Breast epithelium (tissue), 4 donors: ENCODE data around the gene MAP7D3. TPM values are rescaled to one million over a fixed set of nuclear protein-coding genes. Genes with fewer than 3 reads are reported as not detected.
A peak's percentile ranks its signal among the peaks of the same experiment; 100 is the strongest.

Experiments
- DNase-seq, 2 donors: peaks; one replicate each; pipeline ENCODE4 v3.0.0-alpha.2; 2019; ENCODE audit warnings: low spot score in 2 of 2
- H3K27ac ChIP-seq, 2 donors: fragments of 200-600 bp; sonication (generic) in 1 of 2; one replicate each; pipeline ENCODE4 v1.5.1; 2016 to 2019; ENCODE audit warnings: mild to moderate bottlenecking in 1 of 2
- H3K27me3 ChIP-seq, 2 donors: fragments of 200-600 bp; sonication (generic) in 1 of 2; one replicate each; pipeline versions ENCODE4 v1.5.1 to v1.6.0; 2017 to 2019; ENCODE audit warnings: control low read depth in 1 of 2, mild to moderate bottlenecking in 1 of 2
- H3K36me3 ChIP-seq: fragments of 200-600 bp; one replicate; pipeline ENCODE4 v1.5.1; 2019
- H3K4me1 ChIP-seq, 2 donors: fragments of 200-600 bp; sonication (generic); one replicate each; pipeline ENCODE4 v1.5.1; 2016 to 2019; ENCODE audit warnings: control low read depth in 1 of 2
- H3K4me3 ChIP-seq, 3 donors: fragments of 200-600 bp; sonication (generic); 1 replicate in 2 of 3; 2 replicates in 1 of 3; pipeline ENCODE4 v1.5.1; 2016 to 2019; ENCODE audit warnings: mild to moderate bottlenecking in 3 of 3, moderate library complexity in 2 of 3
- H3K9me3 ChIP-seq, 2 donors: fragments of 200-600 bp; sonication (generic) in 1 of 2; one replicate each; pipeline ENCODE4 v1.5.1; 2016 to 2019; ENCODE audit warnings: control low read depth in 1 of 2
- POLR2A ChIP-seq: fragments of 450-650 bp; IDR thresholded peaks from one replicate; pipeline ENCODE4 v1.6.1; 2016; ENCODE audit warnings: antibody characterized with exemption, mild to moderate bottlenecking, moderate library complexity
- POLR2AphosphoS5 ChIP-seq, 3 donors: sonication (generic); formaldehyde crosslinking; IDR thresholded peaks; one replicate each; pipeline ENCODE4 v1.6.1; 2017; ENCODE audit warnings: antibody characterized with exemption in 3 of 3
- intact Hi-C: fragments of 100-400 bp; cut with DNase I; formaldehyde crosslinking; loops from one replicate; pipeline ENCODE4 v1.15.1; 2023; ENCODE audit warnings: low total_unique reads
- total RNA-seq, 3 donors: library from RNA; depleted of rRNA; stranded (reverse); fragments of >200 nt; gene quantifications; one replicate each; pipeline ENCODE4 v1.1.0, GENCODE V29; 2016
- TF ChIP-seq, protein P1 (sequence below), 3 donors: fragments of 450-650 bp; IDR thresholded peaks; one replicate each; pipeline ENCODE4 v1.5.1; 2016 to 2017; ENCODE audit warnings: antibody characterized with exemption in 3 of 3, mild to moderate bottlenecking in 3 of 3, moderate library complexity in 3 of 3

Gene MAP7D3
- total RNA-seq, 3 donors from 2014 or later, result 10.5 to 48.5 (median 19.3) TPM

DNA sequence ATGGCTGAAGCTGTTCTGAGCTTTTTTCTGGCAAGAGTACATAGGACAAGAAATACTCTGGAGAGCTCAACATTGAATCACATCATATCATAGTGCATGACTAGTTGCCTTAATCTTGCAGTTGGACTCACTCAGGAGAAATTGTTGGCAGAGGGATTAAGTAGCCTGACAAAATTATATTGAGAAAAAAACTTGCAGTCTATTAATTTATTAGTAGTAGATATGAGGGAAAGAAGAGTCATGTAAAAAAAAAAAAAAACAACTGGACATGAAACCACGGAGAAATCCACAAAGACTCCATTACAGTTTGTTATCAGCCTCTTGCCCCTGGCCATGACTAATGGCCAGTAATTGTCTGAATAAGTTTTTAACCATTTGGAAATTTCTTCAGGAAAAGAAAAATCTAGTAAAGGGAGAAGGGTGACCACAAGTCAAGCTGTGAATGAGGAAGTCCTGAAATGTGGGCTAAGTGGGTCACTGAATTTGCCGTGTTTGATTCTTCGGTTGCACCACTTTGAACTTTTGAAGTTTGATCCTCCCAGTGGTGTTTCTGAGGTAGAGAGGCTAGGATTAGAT is 58.3 kb downstream of the MAP7D3 start:
- Histone ChIP-seq H3K27me3 (peaks cover 0 to 65% of the 10 kb centered on the region in 2 donors), H3K27ac (no peak overlapping the region), H3K36me3 (no peaks in the 10 kb centered on the region), H3K4me1 (no peaks in the 10 kb centered on the region), H3K9me3 (no peaks in the 10 kb centered on the region), H3K4me3 (no peak overlapping the region)
- no peak for TF ChIP-seq POLR2AphosphoS5 (IDR thresholded peaks at IDR 0.05)
- TF ChIP-seq, protein P1, sequence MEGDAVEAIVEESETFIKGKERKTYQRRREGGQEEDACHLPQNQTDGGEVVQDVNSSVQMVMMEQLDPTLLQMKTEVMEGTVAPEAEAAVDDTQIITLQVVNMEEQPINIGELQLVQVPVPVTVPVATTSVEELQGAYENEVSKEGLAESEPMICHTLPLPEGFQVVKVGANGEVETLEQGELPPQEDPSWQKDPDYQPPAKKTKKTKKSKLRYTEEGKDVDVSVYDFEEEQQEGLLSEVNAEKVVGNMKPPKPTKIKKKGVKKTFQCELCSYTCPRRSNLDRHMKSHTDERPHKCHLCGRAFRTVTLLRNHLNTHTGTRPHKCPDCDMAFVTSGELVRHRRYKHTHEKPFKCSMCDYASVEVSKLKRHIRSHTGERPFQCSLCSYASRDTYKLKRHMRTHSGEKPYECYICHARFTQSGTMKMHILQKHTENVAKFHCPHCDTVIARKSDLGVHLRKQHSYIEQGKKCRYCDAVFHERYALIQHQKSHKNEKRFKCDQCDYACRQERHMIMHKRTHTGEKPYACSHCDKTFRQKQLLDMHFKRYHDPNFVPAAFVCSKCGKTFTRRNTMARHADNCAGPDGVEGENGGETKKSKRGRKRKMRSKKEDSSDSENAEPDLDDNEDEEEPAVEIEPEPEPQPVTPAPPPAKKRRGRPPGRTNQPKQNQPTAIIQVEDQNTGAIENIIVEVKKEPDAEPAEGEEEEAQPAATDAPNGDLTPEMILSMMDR (IDR thresholded peaks at IDR 0.05), result no peak
- no peak for TF ChIP-seq POLR2A
- intact Hi-C loops, result no loop called here
- DNase-seq, result no peak

GRCh38 chrX:136192135-136192534 is 59.1 kb downstream of the MAP7D3 start:
- Histone ChIP-seq H3K27ac (peak overlapping the region in 1 of 2 donors; percentile 54), H3K27me3 (peaks cover 0 to 58% of the 10 kb centered on the region in 2 donors), H3K36me3 (no peaks in the 10 kb centered on the region), H3K4me1 (no peaks in the 10 kb centered on the region), H3K4me3 (no peak overlapping the region), H3K9me3 (no peaks in the 10 kb centered on the region)
- no peak for DNase-seq
- intact Hi-C loops, result no loop called here
- TF ChIP-seq POLR2A (no peak), POLR2AphosphoS5 (IDR thresholded peaks at IDR 0.05) (no peak)
- TF ChIP-seq, protein P1 (IDR thresholded peaks at IDR 0.05), result no peak

DNA sequence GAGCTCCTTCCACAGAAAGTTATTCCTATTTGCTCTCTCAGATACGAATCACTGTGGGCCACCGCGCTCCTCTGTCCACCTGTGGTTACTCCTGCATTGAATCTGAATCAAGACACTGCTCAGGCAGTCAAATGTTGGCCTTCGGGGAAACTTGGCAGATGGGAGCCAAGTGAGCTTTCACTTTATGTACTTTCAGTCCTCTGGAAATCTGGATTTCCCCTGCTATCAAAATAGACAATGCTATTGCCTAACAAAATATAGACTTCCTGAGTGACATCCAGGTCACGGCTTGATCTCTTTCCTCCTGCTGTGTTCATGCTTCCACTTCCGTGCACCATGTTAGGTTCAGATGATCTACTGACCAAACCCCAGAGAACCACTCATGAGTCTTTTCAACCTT is 60.0 kb downstream of the MAP7D3 start:
- Histone ChIP-seq H3K4me1 (no peaks in the 10 kb centered on the region), H3K27ac (no peak overlapping the region), H3K9me3 (no peaks in the 10 kb centered on the region), H3K4me3 (no peak overlapping the region), H3K36me3 (no peaks in the 10 kb centered on the region), H3K27me3 (peaks cover 0 to 54% of the 10 kb centered on the region in 2 donors)
- TF ChIP-seq, protein P1 (IDR thresholded peaks at IDR 0.05), result no peak
- TF ChIP-seq POLR2AphosphoS5 (IDR thresholded peaks at IDR 0.05) (no peak), POLR2A (no peak)
- DNase-seq, result no peak
- intact Hi-C loops, result no loop called here

- Histone ChIP-seq H3K27me3 (peaks cover 0 to 54% of the 10 kb centered on the region in 2 donors), H3K4me1 (no peaks in the 10 kb centered on the region), H3K9me3 (no peaks in the 10 kb centered on the region), H3K27ac (no peak overlapping the region), H3K4me3 (no peak overlapping the region), H3K36me3 (no peaks in the 10 kb centered on the region)
- TF ChIP-seq POLR2A (no peak), POLR2AphosphoS5 (IDR thresholded peaks at IDR 0.05) (no peak)
- TF ChIP-seq, protein P1 (IDR thresholded peaks at IDR 0.05), result no peak
- no peak for DNase-seq
- intact Hi-C loops, result no loop called here
These were observed 61.0 kb downstream of the MAP7D3 start for GRCh38 chrX:136190038-136190713.

DNA sequence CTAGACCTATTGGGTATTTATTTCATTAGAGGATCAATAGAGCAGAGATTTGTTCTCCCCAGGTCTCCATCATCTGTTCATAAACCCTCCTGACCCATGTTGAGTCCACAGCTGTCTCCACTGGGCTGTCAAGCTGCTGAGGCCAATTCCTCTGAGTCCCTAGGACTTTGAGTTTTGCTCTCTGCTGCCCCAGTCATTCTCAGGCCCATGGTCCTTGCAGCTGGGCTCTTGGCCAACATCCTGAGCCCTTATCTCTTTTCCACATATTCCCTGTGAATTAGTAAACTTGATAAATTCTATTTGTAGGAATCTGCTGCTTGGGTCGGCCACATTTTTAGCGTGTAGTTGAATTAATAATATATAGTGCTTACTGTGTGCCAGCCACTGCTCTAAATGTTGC is 62.0 kb downstream of the MAP7D3 start:
- Histone ChIP-seq H3K36me3 (no peaks in the 10 kb centered on the region), H3K9me3 (no peaks in the 10 kb centered on the region), H3K27me3 (peaks cover 0 to 47% of the 10 kb centered on the region in 2 donors), H3K4me1 (no peaks in the 10 kb centered on the region), H3K27ac (no peak overlapping the region), H3K4me3 (no peak overlapping the region)
- TF ChIP-seq, protein P1 (IDR thresholded peaks at IDR 0.05), result no peak
- TF ChIP-seq POLR2A (no peak), POLR2AphosphoS5 (IDR thresholded peaks at IDR 0.05) (no peak)
- intact Hi-C loops, result no loop called here
- no peak for DNase-seq
